H1 (cell line): ENCODE measurements around the gene GTF2H1. TPM values are rescaled to one million over a fixed set of nuclear protein-coding genes. Genes with fewer than 3 reads are reported as not detected.
"Not testable (repeated sequence)": the region's sequence is repeated elsewhere in the genome, so short reads cannot be mapped to it uniquely, and the experiment has no call there.

ENCODE experiments used
- CTCF ChIA-PET: fragments of 300-600 bp; sonication (Branson Sonifier 250); formaldehyde crosslinking; loops from one replicate; lab custom pipeline; 2021; ENCODE audit not compliant: partially characterized antibody; lab: Charles Lee
- POLR2A ChIA-PET: fragments of 300-600 bp; sonication (Branson Sonifier 250); formaldehyde crosslinking; loops from one replicate; lab custom pipeline; 2021; ENCODE audit warnings: inconsistent platforms; ENCODE audit not compliant: partially characterized antibody; lab: Charles Lee
- DNase-seq, 2 experiments: peaks; one replicate each; pipeline versions ENCODE4 v3.0.0 to v3.0.0-alpha.2; 2010 to 2022; ENCODE audit warnings: low spot score in 2 of 2, low read depth in 1 of 2, mixed read lengths in 1 of 2
- FAIRE-seq: peaks from 2 replicates; lab custom pipeline; 2011; peaks lifted over from hg19 to GRCh38; lab: Jason Lieb, UNC
- H2AFZ ChIP-seq: 2 replicates; pipeline ENCODE4 v1.8.1; 2012; ENCODE audit warnings: low read length, inconsistent platforms
- H2AK5ac ChIP-seq: 2 replicates; pipeline ENCODE4 v1.6.1; 2013; ENCODE audit warnings: low read depth, low read length
- H2BK120ac ChIP-seq: replicated peaks from 2 replicates; pipeline ENCODE3; 2013; ENCODE audit warnings: low read depth, low read length, inconsistent platforms
- H2BK12ac ChIP-seq: 2 replicates; pipeline ENCODE4 v1.6.1; 2013; ENCODE audit warnings: low read depth, low read length
- H2BK15ac ChIP-seq: 2 replicates; pipeline ENCODE4 v1.6.1; 2013; ENCODE audit warnings: low read length
- H2BK20ac ChIP-seq: 2 replicates; pipeline ENCODE4 v1.6.1; 2013; ENCODE audit warnings: low read length
- H2BK5ac ChIP-seq: 2 replicates; pipeline ENCODE4 v1.6.1; 2013; ENCODE audit warnings: low read depth, low read length
- H3K14ac ChIP-seq: 2 replicates; pipeline ENCODE4 v1.6.1; 2013; ENCODE audit warnings: inconsistent platforms; ENCODE audit not compliant: insufficient read length
- H3K18ac ChIP-seq: 2 replicates; pipeline ENCODE4 v1.6.1; 2013; ENCODE audit warnings: low read length; ENCODE audit errors: extremely low read depth
- H3K23ac ChIP-seq: 2 replicates; pipeline ENCODE4 v1.6.1; 2013; ENCODE audit warnings: inconsistent platforms; ENCODE audit not compliant: insufficient read length
- H3K23me2 ChIP-seq: 2 replicates; pipeline ENCODE4 v1.6.1; 2013; ENCODE audit warnings: low read depth, low read length
- H3K27ac ChIP-seq: 2 replicates; pipeline ENCODE4 v1.6.1; 2011; ENCODE audit warnings: low read depth, low read length, inconsistent platforms
- H3K27me3 ChIP-seq, 4 experiments: replicated peaks in 1 of 4; 1 replicate in 1 of 4; 2 replicates in 3 of 4; pipeline versions ENCODE4 v1.6.1 to v1.8.1; 2011 to 2013; ENCODE audit warnings: low read length in 3 of 4, mild to moderate bottlenecking in 3 of 4, inconsistent platforms in 2 of 4, mixed read lengths in 2 of 4, moderate library complexity in 1 of 4; ENCODE audit not compliant: control insufficient read depth in 3 of 4, insufficient read depth in 3 of 4; ENCODE audit errors: extremely low read depth in 1 of 4
- H3K36me3 ChIP-seq, 4 experiments: 2 replicates each; pipeline versions ENCODE4 v1.6.1 to v1.8.1; 2011 to 2013; ENCODE audit warnings: mild to moderate bottlenecking in 4 of 4, low read length in 3 of 4, moderate library complexity in 2 of 4, control low read depth in 1 of 4, inconsistent platforms in 1 of 4; ENCODE audit not compliant: insufficient read depth in 4 of 4, control insufficient read depth in 2 of 4
- H3K4ac ChIP-seq: replicated peaks from 2 replicates; pipeline ENCODE3; 2013; ENCODE audit warnings: low read length, low read depth, mixed read lengths, inconsistent platforms; ENCODE audit not compliant: insufficient read length
- H3K4me1 ChIP-seq, 4 experiments: replicated peaks in 1 of 4; 1 replicate in 1 of 4; 2 replicates in 3 of 4; pipeline versions ENCODE4 v1.6.1 to v1.8.1; 2011 to 2013; ENCODE audit warnings: low read length in 3 of 4, inconsistent platforms in 2 of 4, mixed read lengths in 1 of 4; ENCODE audit not compliant: insufficient read depth in 4 of 4, control insufficient read depth in 3 of 4
- H3K4me2 ChIP-seq, 2 experiments: 2 replicates each; pipeline versions ENCODE4 v1.6.1 to v1.8.1; 2011 to 2013; ENCODE audit warnings: low read depth in 2 of 2, low read length in 2 of 2, control low read depth in 1 of 2, inconsistent platforms in 1 of 2, mild to moderate bottlenecking in 1 of 2; ENCODE audit not compliant: insufficient read depth in 1 of 2
- H3K4me3 ChIP-seq, 4 experiments: fragments of 200-600, 300-600 bp in 1 of 4; sonication (generic), shearing (Covaris generic), sonication (Bioruptor Twin) in 1 of 4; 2 replicates each; pipeline versions ENCODE4 v1.5.1 to v1.8.1; 2011 to 2016; ENCODE audit warnings: low read length in 4 of 4, low read depth in 3 of 4, control low read depth in 2 of 4, inconsistent platforms in 2 of 4, mild to moderate bottlenecking in 2 of 4, mixed read lengths in 1 of 4, moderate library complexity in 1 of 4; ENCODE audit not compliant: insufficient read depth in 2 of 4; ENCODE audit errors: extremely low read depth in 1 of 4
- H3K56ac ChIP-seq: replicated peaks from 2 replicates; pipeline ENCODE3; 2013; ENCODE audit warnings: low read depth, mild to moderate bottlenecking, mixed read lengths, low read length, inconsistent platforms; ENCODE audit not compliant: insufficient read length
- H3K79me1 ChIP-seq: 2 replicates; pipeline ENCODE4 v1.6.1; 2013; ENCODE audit warnings: low read depth, low read length, control low read depth
- H3K79me2 ChIP-seq, 2 experiments: 2 replicates each; pipeline versions ENCODE4 v1.6.1 to v1.8.1; 2012 to 2013; ENCODE audit warnings: low read length in 2 of 2, mild to moderate bottlenecking in 2 of 2, inconsistent platforms in 1 of 2; ENCODE audit not compliant: insufficient read depth in 2 of 2, control insufficient read depth in 1 of 2
- H3K9ac ChIP-seq, 4 experiments: replicated peaks in 1 of 4; 1 replicate in 1 of 4; 2 replicates in 3 of 4; pipeline versions ENCODE4 v1.6.1 to v1.8.1; 2011 to 2013; ENCODE audit warnings: low read depth in 3 of 4, low read length in 3 of 4, control low read depth in 2 of 4, mild to moderate bottlenecking in 2 of 4, moderate library complexity in 2 of 4, inconsistent platforms in 1 of 4; ENCODE audit errors: extremely low read depth in 1 of 4
- H3K9me3 ChIP-seq, 2 experiments: 2 replicates each; pipeline versions ENCODE4 v1.6.1 to v1.8.1; 2012 to 2013; ENCODE audit warnings: mild to moderate bottlenecking in 2 of 2, moderate library complexity in 2 of 2, control low read depth in 1 of 2, inconsistent platforms in 1 of 2, low read depth in 1 of 2, low read length in 1 of 2, mixed read lengths in 1 of 2; ENCODE audit not compliant: insufficient read depth in 2 of 2
- H4K20me1 ChIP-seq, 2 experiments: replicated peaks in 1 of 2; 2 replicates each; pipeline versions ENCODE3 to v1.8.1; 2011 to 2013; ENCODE audit warnings: inconsistent platforms in 2 of 2, low read length in 2 of 2, mild to moderate bottlenecking in 1 of 2; ENCODE audit not compliant: insufficient read depth in 2 of 2, control insufficient read depth in 1 of 2
- H4K5ac ChIP-seq: 2 replicates; pipeline ENCODE4 v1.6.1; 2013; ENCODE audit warnings: low read length, low read depth, mixed read lengths, inconsistent platforms; ENCODE audit not compliant: insufficient read length
- H4K8ac ChIP-seq: 2 replicates; pipeline ENCODE4 v1.8.0; 2013; ENCODE audit warnings: mild to moderate bottlenecking, moderate library complexity, low read length, inconsistent platforms; ENCODE audit not compliant: insufficient read depth; ENCODE audit errors: extremely low read depth
- H4K91ac ChIP-seq: replicated peaks from 2 replicates; pipeline ENCODE3; 2013; ENCODE audit warnings: low read length, mixed read lengths, inconsistent platforms; ENCODE audit not compliant: insufficient read length
- WGBS, 2 experiments: shearing (Covaris generic) in 1 of 2; methylation state at CpG; one replicate each; pipeline versions ENCODE4 v1.1.6 to v1.1.7; 2013 to 2015; ENCODE audit warnings: low lambda C conversion rate in 2 of 2, mixed read lengths in 2 of 2, inconsistent platforms in 1 of 2, low coverage in 1 of 2, missing lambda C conversion rate in 1 of 2; ENCODE audit not compliant: insufficient replicate concordance in 2 of 2, insufficient coverage in 1 of 2, insufficient read length in 1 of 2; ENCODE audit errors: extremely low coverage in 1 of 2, missing lambda C conversion rate in 1 of 2; 5-methylcytosine and 5-hydroxymethylcytosine counted together
- polyA plus RNA-seq, 7 experiments: library from polyadenylated mRNA; depleted of rRNA in 3 of 7; stranded (reverse) in 5 of 7; unstranded in 2 of 7; fragments of >200 nt in 5 of 7; fragments of 200-250 nt in 2 of 7; gene quantifications; 1 replicate in 5 of 7; 2 replicates in 1 of 7; 4 replicates in 1 of 7; pipeline versions ENCODE4 v1.2.1 to v1.2.3, GENCODE V29; 2011 to 2013; ENCODE audit warnings: missing spikeins in 2 of 7, mixed read lengths in 2 of 7
- total RNA-seq: library from RNA; stranded (reverse); fragmentation: NEBNext Ultra II Directional; extraction: Animal tissue kit (Norgen Biotek cat#: 25700); gene quantifications from 2 replicates; pipeline ENCODE4 v1.2.1, GENCODE V29; 2021

The GTF2H1 gene
- total and polyA plus RNA-seq, 2 of the 8 experiments (the other 6 are each of a cell fraction or from before 2014, with no cell fraction given), result 9.1 to 26.3 TPM

DNA sequence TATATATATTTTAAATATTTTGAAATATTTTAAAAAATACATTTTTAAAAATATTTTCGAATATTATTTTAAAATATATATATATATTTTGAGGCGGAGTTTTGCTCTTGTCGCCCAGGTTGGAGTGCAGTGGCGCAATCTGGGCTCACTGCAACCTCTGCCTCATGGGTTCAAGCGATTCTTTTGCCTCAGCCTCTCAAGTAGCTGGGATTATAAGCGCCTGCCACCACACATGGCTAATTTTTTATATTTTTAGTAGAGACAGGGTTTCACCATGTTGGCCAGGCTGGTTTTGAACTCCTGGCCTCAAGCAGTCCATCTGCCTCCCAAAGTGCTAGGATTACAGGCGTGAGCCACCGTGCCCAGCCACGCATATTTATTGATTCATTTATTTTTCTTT, 78.7 kb downstream of the GTF2H1 start:
- not testable (repeated sequence) for H4K20me1 ChIP-seq, H3K9ac ChIP-seq, H3K23ac ChIP-seq, H4K91ac ChIP-seq, H2BK12ac ChIP-seq, H3K27ac ChIP-seq, H3K4me1 ChIP-seq, H2BK120ac ChIP-seq, H3K79me1 ChIP-seq, H3K14ac ChIP-seq, H3K23me2 ChIP-seq, H4K8ac ChIP-seq, DNase-seq, H2AFZ ChIP-seq, H2BK20ac ChIP-seq, H3K27me3 ChIP-seq, H3K4me3 ChIP-seq, H2BK15ac ChIP-seq, FAIRE-seq, H4K5ac ChIP-seq, H3K56ac ChIP-seq, H2AK5ac ChIP-seq, H3K4me2 ChIP-seq, H3K4ac ChIP-seq, H3K9me3 ChIP-seq, H2BK5ac ChIP-seq, H3K18ac ChIP-seq
- peaks cover 27 to 84% (median 67%) of the 10 kb centered on the region in 4 experiments for H3K36me3 ChIP-seq
- ChIA-PET POLR2A (interaction anchor here (0.9 kb wide), 1 partner anchor 9 kb away, joined by 4 read pairs; no protein-coding TSS in a partner anchor), CTCF (interaction anchor here (1.2 kb wide), 1 partner anchor 9 kb away, joined by 3 read pairs; no protein-coding TSS in a partner anchor)
- peaks cover 0 to 15% of the 10 kb centered on the region in 2 experiments; a peak in 2 of 4 replicates for H3K79me2 ChIP-seq
- 97% methylated on average over 9 of the region's 9 CpGs; no CpG with 5 or more reads in 1 of the 2 experiments for WGBS, 2 experiments
